Left renal cortex interstitium (tissue), 4 donors: ENCODE results near the gene ATP13A1. TPM values are rescaled to one million over a fixed set of nuclear protein-coding genes. Genes with fewer than 3 reads are reported as not detected.
"Not testable (repeated sequence)": the region's sequence is repeated elsewhere in the genome, so short reads cannot be mapped to it uniquely, and the experiment has no call there.

Experiments
- DNase-seq, 4 donors: peaks; one replicate each; pipeline ENCODE4 v3.0.0-alpha.2; 2013; ENCODE audit warnings: low read depth in 4 of 4, low spot score in 2 of 4, missing footprints in 1 of 4
- polyA plus RNA-seq, 4 donors: library from polyadenylated mRNA; unstranded; fragments of 120-200 nt; gene quantifications; one replicate each; pipeline ENCODE4 v1.2.1, GENCODE V29; 2013; ENCODE audit not compliant: insufficient read length in 4 of 4

ATP13A1 gene
- polyA plus RNA-seq, 4 donors: 38.5 to 68.9 (median 54.2) TPM

DNA sequence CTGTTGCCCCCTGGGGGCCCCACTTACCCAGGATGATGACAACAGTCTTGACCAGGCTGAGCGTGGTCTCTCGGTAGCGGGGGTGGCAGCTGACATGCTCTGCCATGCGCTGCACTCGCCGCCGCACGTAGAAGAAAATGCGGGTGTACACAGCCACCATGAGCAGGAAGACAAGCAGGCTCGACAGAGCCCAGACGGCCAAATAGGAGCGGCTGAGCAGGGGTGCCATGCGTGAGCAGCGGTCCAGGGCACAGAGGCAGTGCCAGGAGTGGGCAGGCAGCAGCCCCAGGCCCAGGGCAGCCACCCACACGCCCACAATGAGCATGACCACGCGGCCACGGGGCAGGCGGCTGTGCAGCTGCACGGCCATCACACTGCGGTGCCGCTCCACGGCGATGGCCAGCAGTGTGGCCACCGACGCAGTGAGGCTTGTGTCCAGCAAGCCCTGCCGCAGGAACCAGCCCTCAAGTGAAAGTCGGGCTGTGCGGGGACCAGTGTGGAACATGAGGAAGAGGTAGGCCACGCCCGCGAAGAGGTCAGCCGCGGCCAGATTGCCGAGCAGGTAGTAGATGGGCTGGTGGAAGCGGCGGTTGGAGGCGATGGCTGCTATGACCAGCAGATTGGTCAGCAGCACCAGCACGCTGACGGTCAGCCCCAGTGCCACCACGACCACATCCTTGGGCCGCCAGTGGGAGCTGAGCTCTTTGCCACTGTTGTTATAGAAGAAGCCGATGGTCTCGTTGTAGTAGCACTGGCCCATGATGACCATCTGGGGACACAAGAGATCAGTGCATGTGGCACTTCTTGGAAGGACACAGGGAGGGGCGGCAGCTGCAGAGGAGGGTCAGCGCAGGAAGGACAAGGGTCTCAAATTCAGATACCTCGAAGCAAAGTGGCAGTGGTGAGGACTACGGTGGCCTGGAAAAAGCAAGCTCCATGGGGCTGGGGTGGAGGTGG, 36.7 kb downstream of the ATP13A1 start:
- no peak for DNase-seq

DNA sequence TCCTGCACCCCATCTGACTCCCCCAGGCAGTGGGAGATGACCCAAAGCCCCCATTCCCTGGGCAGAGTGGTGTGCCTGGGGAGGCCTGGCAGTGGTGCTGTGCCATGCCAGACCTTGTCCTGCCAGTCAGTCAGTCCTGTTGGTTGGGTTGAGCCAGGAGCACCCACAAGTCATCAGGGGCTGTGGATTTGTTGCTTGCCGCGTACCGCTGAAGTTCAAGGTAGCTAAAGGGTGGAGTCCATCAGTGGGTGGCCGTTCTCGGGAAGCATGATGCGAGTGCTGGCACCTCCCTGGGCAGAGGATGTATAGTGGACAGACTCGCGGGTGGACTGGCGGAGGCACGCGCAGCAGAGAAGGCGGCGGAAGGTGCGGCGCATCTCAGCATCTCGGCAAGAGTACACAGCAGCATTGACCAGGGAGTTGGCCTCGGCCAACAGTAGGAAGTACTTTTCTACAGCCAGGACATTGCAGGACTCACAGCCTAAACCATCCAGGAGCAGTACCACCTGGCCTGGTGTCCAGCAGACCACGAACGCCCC, 39.4 kb downstream of the ATP13A1 start:
- DNase-seq: no peak

DNA sequence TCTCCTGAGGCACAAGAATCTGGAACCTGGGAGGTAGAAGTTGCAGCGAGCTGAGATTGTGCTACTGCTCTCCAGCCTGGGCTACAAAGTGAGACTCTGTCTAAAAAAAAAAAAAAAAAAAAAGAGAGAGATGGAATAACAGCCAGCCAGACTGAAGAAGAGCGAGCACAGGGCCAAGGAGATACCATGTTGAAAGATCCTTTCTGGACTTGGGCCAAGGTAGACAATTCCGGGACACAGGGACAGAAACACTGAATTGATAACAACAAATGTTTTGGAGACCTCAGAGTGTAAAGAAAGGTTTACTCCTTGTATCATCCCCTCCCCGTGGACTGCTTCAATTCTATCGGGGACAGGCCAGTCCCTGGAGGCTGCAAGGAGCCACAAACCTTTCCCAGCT, 40.1 kb downstream of the ATP13A1 start:
- no peak for DNase-seq

DNA sequence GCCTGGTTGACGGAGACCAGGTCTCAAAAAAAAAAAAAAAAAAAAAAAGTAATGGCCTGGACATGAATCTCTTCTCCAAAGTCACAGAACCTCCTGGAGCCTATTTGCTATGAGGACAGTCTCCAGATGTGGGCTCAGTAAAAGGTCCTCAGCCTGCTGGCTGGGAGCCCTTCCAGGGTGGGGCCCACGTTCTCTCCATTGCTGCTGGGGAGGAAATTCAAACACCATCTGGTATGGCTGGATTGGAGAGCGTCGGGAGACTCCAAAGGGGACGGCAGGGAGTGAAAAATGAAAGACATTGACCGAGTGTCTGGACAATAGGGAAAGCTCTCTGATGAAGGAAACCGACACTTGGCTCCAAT, 43.6 kb downstream of the ATP13A1 start:
- no peak for DNase-seq

DNA sequence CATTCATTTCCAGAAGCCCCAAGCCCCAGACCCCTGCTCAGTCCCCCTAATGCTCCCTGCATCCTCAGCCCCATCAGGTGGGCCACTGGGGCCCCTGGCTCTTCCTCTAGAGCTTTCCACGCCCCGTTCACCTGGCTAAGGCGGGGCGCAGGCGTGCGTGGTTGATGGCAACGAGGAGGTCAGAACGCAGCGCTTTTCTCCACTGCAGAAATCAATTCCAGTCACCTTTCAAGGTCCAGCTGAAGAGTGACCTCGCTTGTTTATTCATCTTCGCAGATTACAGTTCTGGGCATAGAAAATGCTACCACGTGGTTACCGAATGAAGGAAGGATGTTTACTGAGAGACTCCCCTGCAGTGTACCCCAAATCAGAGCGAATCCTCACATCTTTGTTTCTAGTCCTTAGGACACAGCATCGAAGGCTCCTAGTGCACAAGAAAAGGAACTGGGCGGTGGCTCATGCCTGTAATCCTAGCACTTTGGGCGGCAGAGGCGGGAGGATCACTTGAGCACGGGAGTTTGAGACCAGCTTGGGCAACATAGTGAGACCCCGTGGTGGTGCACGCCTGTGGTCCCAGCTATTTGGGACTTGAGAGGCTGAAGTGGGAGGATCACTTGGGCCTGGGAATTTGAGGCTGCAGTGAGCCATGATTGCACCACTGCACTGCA, 44.2 kb downstream of the ATP13A1 start:
- no peak for DNase-seq

DNA sequence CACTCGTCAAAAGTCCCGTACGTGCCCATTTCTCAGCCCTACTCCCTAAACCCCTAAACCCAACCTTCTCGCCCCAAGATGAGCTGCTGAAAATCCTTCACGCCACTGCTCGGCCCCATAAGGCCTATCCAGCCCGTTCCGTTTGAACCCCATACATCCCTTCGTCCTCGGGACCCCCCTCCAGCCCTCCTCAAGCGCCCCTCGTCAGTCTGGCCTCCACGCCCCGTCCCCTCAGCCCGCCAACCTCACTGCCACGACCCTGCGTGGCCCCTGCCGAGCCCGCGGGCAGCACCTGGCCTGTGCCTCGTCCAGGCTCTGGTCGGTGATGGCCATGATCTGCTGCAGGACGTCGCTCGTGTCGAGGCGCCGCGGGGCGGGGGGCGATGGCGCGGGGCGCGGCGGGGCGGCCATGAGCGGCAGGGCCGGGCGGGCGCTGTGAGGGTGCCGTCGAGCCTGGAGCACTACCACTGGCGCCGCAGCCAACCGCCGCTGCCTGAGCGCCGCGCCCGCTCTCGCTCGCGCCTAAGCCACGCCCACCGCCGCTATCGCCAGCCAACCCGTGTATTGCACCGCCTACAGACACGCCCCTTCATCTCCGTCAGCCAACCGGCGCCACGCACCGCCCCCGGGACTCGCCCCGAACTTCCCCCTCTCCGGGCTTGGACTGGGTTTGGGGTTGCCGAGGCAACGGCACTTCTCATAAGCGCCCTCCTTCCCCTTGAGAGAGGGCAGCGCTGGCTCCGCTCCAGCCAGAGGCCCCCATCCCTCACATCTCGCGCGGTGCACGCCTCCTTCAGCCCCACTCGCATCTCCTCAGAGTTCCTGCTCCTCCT, 45.0 kb downstream of the ATP13A1 start, which contains the start of gene PBX4:
Gene PBX4, minus strand, starts transcription at position 469 of the 833 bp plus-strand sequence. Its CDS starts 58 bp downstream, at position 411.
- peak in 3 of 4 donors; percentile 70 to 91 (median 89) for DNase-seq

DNA sequence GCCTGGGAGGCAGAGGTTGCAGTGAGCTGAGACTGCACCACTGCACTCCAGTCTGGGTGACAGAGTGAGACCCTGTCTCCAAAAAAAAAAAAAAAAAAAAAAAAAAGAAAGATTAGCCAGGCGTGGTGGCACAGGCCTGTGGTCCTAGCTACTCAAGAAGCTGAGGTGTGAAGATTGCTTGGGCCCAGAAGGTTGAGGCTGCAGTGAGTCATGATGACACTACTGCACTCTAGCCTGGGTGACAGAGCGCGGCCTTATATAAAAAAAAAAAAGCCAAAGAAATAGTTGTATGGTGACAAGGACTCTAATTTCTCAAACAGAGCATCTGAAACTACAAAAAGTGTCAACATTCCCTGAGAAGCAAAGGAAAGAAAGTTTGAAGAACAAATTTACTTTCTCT, 48.4 kb downstream of the ATP13A1 start:
- DNase-seq: no peak

DNA sequence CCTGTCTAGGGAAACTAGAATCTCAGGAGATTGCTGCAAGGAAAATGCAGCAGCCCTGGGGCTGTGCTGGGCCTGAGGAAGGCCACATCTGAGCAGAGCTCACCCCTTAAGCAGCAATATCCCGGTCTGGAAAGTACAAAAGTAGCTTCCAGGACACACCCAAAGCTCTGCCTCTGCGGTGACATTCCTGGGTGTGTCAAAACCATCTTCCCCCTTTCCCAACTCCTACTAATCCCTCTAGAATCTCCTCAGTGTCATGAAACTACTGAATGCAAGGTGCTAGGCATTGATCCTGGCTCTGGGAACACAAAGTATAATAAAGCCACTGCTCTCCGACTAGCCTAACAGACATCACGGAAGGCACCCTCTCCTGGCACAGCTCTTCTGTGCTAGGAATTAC, 50.0 kb downstream of the ATP13A1 start:
- no peak for DNase-seq

DNA sequence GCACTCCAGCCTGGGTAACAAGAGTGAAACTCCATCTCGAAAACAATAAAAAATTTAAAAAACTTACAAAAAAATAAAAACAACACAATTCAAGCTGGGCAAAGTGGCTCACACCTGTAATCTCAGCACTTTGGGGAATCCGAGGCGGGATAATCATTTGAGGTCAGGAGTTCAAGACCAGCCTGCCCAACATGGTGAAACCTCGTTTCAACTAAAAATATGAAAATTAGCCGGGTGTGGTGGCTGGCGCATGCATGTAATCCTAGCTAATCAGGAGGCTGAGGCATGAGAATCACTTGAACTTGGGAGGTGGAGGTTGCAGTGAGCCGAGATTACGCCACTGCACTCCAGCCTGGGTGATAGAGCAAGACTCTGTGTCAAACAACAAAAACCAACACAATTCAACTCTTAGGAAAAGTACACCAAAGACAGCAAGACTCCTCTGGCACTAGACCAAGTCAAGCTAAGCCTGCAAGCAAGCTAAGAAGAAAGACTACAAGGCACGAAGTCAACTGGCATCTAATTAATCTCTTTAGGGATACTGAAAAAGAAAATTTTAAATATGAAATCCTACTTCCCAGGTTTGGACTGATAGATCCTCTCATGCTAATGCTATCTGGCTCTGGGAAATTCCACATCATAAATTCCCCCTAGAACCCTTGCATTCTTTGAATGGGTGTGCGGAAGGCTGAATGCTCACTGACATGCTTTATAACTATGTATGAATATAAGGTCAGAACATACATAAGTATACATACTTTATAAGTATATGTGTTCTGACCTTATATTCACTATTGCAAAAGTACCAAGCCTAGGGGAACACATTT, 52.9 kb downstream of the ATP13A1 start:
- DNase-seq: no peak

DNA sequence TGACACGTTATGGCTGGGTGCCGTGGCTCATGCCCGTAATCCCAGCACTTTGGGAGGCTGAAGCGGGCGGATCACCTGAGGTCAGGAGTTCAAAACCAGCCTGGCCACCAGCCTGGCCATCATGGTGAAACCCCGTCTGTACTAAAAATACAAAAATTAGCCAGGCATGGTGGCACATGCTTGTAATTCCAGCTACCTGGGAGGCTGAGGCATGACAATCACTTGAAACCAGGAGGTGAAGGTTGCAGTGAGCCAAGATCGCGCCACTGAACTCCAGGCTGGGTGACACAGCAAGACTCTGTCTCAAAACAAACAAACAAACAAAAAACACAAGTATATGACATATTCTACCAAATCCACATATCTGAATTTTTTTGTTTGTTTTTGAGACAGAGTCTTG, 56.8 kb downstream of the ATP13A1 start:
- not testable (repeated sequence) for DNase-seq

DNA sequence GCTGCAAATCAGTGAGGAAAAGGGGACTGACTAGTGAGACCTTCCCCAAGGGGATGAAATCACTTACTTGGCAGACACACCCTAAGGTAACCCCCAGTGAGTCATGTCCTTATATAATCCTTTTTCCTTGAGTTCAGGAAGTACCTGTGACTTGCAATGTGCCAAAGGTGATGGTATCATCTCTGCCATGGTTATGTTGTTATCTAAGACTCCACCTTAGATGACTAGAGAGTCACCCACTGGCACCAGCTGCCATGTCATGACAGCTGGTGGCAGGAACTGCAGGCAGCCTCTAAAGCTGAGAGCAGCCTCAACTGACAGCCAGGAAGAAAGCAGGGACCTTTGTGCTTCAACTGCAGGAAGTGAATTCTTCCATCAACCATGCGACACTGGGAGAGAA, 57.5 kb downstream of the ATP13A1 start:
- DNase-seq: no peak

DNA sequence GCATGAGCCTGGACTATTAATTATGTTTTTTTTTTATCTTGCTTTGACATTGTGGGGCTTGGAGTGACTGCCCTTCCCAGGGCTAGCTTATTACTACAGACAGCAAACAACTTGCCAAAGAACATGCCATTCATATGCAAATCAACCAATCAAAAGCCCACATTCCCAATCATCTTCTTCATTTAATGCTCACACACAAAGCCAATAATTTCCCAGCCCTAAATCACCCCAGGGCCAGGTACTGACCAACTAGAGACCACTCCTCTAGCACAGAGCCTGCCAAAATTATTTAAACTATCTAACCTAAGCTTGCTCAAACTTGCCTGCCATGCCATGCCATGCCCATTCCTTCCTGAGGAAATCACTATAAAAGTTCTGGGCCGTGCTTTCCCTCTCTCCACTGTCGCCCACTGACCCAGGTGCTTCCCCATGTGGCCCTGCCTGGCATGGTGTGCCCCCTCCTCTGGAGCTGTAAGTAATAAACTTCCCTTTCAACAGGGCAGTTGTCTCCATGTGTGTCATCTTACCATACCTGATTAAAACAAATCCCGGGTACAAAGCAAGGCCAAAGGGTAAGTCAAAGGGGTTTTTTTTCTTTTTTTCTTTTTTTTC, 60.7 kb downstream of the ATP13A1 start:
- no peak for DNase-seq

DNA sequence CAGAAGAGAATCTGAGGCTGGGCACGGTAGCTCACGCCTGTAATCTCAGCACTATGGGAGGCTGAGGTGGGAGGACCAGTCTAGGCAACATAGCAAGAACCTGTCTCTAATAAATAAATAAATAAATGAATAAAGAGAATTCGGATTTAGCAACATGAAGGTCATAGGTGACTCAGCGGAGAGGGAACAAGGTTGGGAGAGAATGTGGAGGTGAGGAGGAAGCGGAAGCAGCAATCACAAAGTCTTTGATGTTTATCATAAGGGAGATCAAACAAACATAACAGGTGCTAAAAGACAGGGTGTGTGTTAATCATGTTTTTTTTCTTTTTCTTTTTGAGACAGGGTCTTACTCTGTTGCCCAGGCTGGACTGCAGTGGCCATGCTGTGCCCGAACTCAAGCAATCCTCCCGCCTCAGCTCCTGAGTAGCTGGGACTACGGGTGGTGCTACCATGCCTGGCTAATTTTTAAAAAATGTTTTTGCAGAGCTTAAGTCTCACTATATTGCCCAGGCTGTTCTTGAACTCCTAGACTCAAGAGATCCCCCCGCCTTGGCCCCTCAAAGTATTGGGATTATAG, 61.3 kb downstream of the ATP13A1 start:
- no peak for DNase-seq

DNA sequence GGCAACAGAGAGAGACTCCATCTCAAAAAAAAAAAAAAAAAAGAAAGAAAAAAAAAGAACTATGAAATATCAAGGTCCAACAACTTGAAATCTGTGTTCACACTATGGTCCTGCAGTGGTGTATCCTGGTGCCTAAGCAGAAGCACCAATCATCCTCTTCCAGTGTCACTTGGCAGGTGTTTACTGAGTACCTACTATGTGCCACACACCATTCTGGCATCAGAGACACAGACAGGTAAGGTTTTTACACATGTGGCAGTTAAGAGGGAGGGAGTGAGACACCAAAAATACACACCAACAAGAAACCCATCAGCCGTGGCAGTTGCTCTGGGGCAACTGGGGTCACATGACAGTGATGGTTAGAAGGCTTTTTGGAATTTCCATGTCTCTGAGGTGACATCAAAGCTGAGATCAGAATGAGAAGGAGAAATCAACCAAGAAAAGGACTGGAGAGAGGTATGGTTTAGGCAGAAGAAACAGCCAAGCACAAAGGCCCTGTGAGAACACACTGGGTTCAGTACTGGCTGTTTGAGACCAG, 62.6 kb downstream of the ATP13A1 start:
- no peak for DNase-seq

DNA sequence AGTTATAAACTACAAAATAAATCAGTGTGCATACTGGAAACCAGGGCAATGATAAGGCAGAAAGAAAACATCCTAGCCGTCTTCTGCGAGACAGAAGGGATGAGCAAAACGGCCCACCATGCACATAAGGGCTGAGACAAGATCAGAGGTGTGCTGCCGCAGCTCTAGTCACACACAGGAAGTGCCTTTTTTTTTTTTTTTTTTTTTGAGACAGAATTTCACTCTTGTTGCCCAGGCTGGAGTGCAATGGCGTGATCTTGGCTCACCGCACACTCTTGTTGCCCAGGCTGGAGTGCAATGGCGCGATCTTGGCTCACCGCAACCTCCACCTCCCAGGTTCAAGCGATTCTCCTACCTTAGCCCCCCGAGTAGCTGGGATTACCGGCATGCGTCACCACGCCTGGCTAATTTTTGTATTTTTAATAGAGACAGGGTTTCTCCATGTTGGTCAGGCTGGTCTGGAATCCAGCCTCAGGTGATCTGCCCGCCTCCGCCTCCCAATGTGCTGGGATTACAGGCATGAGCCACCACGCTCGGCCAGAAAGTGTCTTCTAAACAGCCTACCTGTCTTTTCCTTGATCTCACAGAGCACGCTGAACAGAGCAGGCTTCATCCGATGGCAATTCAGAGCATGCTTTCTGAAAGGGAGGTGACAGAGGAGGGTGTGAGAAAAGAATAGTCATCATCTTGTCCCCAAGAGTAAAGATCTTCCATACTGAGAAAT, 64.6 kb downstream of the ATP13A1 start:
- DNase-seq: not testable (repeated sequence)

DNA sequence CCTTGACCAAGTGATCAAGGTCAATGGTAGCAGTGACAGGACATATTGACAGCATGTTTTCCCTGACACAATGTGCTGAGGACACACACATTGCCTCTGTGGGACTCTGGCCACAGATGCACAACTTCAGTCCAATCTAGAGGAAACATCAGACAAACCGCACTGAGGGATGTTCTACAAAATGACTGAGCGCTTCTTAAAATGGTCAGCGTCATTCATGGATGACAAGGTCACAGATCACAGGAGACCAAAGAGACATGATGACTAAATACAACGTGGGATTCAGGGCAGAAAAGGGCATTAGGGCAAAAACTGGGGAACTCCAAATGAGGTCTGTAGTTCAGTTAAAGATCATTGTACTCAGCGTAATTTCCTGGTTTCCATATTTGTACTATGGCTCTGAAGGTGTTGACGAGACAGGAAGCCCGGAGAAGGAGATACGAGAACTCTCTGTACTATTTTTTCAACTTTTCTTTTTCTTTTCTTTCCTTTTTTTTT, 65.6 kb downstream of the ATP13A1 start:
- no peak for DNase-seq
